HG03135 (cell line): ENCODE data around the gene APC.
"Not testable (repeated sequence)": the region's sequence is repeated elsewhere in the genome, so short reads cannot be mapped to it uniquely, and the experiment has no call there.

Experiments used
- ATAC-seq: cut with Tn5 transposase; IDR thresholded peaks from one replicate; pipeline ENCODE4 v1.9.1; 2021; ENCODE audit warnings: mild to moderate bottlenecking, moderate library complexity; ENCODE audit not compliant: unreplicated experiment

APC gene

GRCh38 chr5:112713206-112713605 lies 24.5 kb upstream of the APC start:
- ATAC-seq: no peak

GRCh38 chr5:112716895-112717294 lies 20.8 kb upstream of the APC start:
- ATAC-seq: not testable (repeated sequence)

- no peak for ATAC-seq
These were observed 20.1 kb upstream of the APC start for GRCh38 chr5:112717506-112718082.

GRCh38 chr5:112718344-112718743 lies 19.3 kb upstream of the APC start:
- no peak for ATAC-seq

GRCh38 chr5:112720576-112720975 lies 17.1 kb upstream of the APC start:
- no peak for ATAC-seq

- no peak for ATAC-seq
These were observed 12.8 kb upstream of the APC start for GRCh38 chr5:112724901-112725300.

- ATAC-seq: no peak
These were observed 8.1 kb upstream of the APC start for GRCh38 chr5:112729630-112730029.

GRCh38 chr5:112732131-112732530 lies 5.6 kb upstream of the APC start:
- ATAC-seq: no peak

GRCh38 chr5:112733586-112733985 lies 4.1 kb upstream of the APC start:
- no peak for ATAC-seq

- ATAC-seq: no peak
These were observed 3.1 kb upstream of the APC start for GRCh38 chr5:112734597-112734996.

GRCh38 chr5:112735702-112736101 lies 2.0 kb upstream of the APC start:
- no peak for ATAC-seq

- peak; percentile 8 for ATAC-seq
These were observed 619 bp upstream of the APC start for GRCh38 chr5:112737070-112737462.

- ATAC-seq: peak; percentile 33
These were observed 491 bp downstream of the APC start for GRCh38 chr5:112738191-112738560.

GRCh38 chr5:112742424-112742823 lies 4.7 kb downstream of the APC start:
- ATAC-seq: no peak

- no peak for ATAC-seq
These were observed 5.9 kb downstream of the APC start for GRCh38 chr5:112743631-112744030.

- ATAC-seq: no peak
These were observed 14.7 kb downstream of the APC start for GRCh38 chr5:112752335-112752734.

GRCh38 chr5:112755703-112756102 lies 18.0 kb downstream of the APC start:
- ATAC-seq: no peak

- ATAC-seq: peak; percentile 90
These were observed 20.0 kb downstream of the APC start for GRCh38 chr5:112757468-112758208.

- no peak for ATAC-seq
These were observed 21.0 kb downstream of the APC start for GRCh38 chr5:112758676-112759075.

GRCh38 chr5:112762113-112762810 lies 24.6 kb downstream of the APC start:
- ATAC-seq: no peak

GRCh38 chr5:112763165-112763564 lies 25.5 kb downstream of the APC start:
- no peak for ATAC-seq

GRCh38 chr5:112772124-112772523 lies 34.4 kb downstream of the APC start:
- ATAC-seq: no peak
